Activated T-helper 2 cell treated with anti-CD3 and anti-CD28 coated beads, Interferon-gamma antibody, Interleukin-2, Interleukin-4, amounts not matched to agents 10 μg/mL and 5 μg/mL and 100 μg/mL, durations not matched to agents 14 hours and 24 hours and 36 hours (primary cell): Measurements from ENCODE around the gene RARRES2. TPM values are rescaled to one million over a fixed set of nuclear protein-coding genes. Genes with fewer than 3 reads are reported as not detected.
A peak's percentile ranks its signal among the peaks of the same experiment; 100 is the strongest.
"Not testable (repeated sequence)": the region's sequence is repeated elsewhere in the genome, so short reads cannot be mapped to it uniquely, and the experiment has no call there.

Experiments used
- DNase-seq: peaks from one replicate; pipeline ENCODE4 v3.0.0; 2021; ENCODE audit warnings: low spot score
- H3K27ac Mint-ChIP-seq: one replicate; pipeline ENCODE4 v1.8.0; 2021; ENCODE audit warnings: mixed read lengths
- H3K27me3 Mint-ChIP-seq: one replicate; pipeline ENCODE4 v1.8.0; 2021; ENCODE audit warnings: low read depth, mixed read lengths
- H3K36me3 Mint-ChIP-seq: one replicate; pipeline ENCODE4 v1.8.0; 2021; ENCODE audit warnings: low read depth, mixed read lengths
- H3K4me1 Mint-ChIP-seq: one replicate; pipeline ENCODE4 v1.8.0; 2021; ENCODE audit warnings: low read depth, mixed read lengths
- H3K4me3 Mint-ChIP-seq: one replicate; pipeline ENCODE4 v1.8.0; 2021; ENCODE audit warnings: low read depth, mild to moderate bottlenecking, moderate library complexity, mixed read lengths
- H3K9me3 Mint-ChIP-seq: one replicate; pipeline ENCODE4 v1.8.0; 2021; ENCODE audit warnings: mixed read lengths
- intact Hi-C: fragments of 100-400 bp; cut with micrococcal nuclease; formaldehyde crosslinking; loops from one replicate; pipeline ENCODE4 v1.15.1; 2023
- total RNA-seq: library from RNA; stranded (reverse); gene quantifications from 2 replicates; pipeline ENCODE4 v1.2.3, GENCODE V29; 2022

Gene RARRES2
- total RNA-seq: not detected in 2 replicates

- intact Hi-C loops: no loop called here
- H3K27me3 Mint-ChIP-seq: peaks cover 41% of the 10 kb centered on the region
Measured at GRCh38 chr7:150341263-150342120, at the start of gene RARRES2. Gene RARRES2, minus strand, starts transcription at chr7:150341629. Its CDS starts 1,020 bp downstream, at chr7:150340609.

GRCh38 chr7:150390205-150390604 lies 48.8 kb upstream of the RARRES2 start:
- Mint-ChIP-seq H3K27ac (no peak overlapping the region), H3K9me3 (no peaks in the 10 kb centered on the region), H3K36me3 (peaks cover 24% of the 10 kb centered on the region), H3K4me1 (peaks cover 10% of the 10 kb centered on the region), H3K4me3 (no peak overlapping the region), H3K27me3 (no peaks in the 10 kb centered on the region)
- intact Hi-C loops: no loop called here
- DNase-seq: no peak

More at GRCh38 chr7:150341263-150342120, at the start of gene RARRES2:
- no peaks in the 10 kb centered on the region for H3K9me3 Mint-ChIP-seq
- H3K4me3 Mint-ChIP-seq: no peak within 1 kb of the TSS
- no peak within 1 kb of the TSS for H3K27ac Mint-ChIP-seq
- no peak for DNase-seq
- peaks cover 9% of the 10 kb centered on the region for H3K4me1 Mint-ChIP-seq
- H3K36me3 Mint-ChIP-seq: peaks cover 12% of the 10 kb centered on the region

DNA sequence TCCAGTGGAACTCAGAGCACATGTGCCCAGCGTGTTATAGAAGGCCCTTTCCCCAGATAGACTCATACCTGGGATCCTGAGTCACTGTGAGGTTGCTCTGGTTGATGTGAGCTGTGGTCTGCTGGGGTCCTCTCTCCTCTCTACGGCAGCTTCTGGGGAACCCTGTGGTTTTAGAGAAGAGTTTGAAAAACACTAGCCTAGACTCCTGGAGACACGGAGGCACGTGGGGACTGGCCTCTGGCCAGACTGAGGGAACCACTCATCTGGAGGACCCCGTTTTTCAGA lies 48.0 kb upstream of the RARRES2 start:
- H3K36me3 Mint-ChIP-seq: peaks cover 24% of the 10 kb centered on the region
- no peak overlapping the region for H3K4me3 Mint-ChIP-seq
- no peaks in the 10 kb centered on the region for H3K27me3 Mint-ChIP-seq
- no peaks in the 10 kb centered on the region for H3K9me3 Mint-ChIP-seq
- intact Hi-C loops: no loop called here
- DNase-seq: no peak
- peaks cover 9% of the 10 kb centered on the region for H3K4me1 Mint-ChIP-seq
- no peak overlapping the region for H3K27ac Mint-ChIP-seq

DNA sequence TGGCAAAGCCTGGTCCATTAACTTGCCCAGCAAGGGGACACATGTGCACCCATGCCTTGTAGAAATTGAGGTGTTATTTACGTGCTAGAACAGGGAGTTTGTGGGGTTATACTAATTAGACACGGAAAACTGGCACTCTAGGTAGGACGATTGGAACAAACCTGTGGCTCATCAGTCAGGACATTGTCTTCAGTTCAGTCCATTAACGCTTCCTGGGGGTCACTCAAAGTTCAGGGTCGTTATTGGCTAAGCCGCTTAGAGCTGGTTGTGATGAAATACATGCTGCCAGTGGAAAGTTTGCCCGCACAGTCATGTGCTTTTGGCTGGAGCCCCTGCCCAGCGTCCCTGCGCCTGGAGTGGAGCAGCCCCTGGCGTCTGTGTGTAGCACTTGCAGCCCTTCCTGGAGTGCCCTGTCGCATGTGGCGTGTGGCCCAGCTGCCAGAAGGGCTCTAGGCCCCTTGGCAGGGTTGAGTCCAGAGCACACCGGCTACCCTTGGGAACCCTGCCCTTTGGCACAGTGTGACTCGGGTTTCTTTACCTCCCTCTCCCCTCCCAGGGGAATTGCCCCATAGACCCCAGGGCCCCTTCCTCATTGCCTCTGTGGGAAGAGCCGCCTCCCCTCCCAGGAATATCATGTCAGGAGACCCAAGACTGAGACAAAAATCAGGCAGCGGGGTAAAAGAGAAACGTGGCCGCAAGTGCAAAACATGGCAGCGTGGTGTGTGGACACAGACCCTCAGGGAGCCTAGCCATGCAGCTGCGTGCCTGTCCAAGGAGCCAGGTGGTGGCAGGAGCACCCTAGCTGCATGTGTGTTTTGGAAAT lies 47.5 kb upstream of the RARRES2 start:
- peaks cover 22% of the 10 kb centered on the region for H3K36me3 Mint-ChIP-seq

GRCh38 chr7:150388306-150388705 lies 46.9 kb upstream of the RARRES2 start:
- no peak for DNase-seq
- Mint-ChIP-seq H3K4me3 (no peak overlapping the region), H3K27me3 (no peaks in the 10 kb centered on the region), H3K27ac (peak overlapping the region; percentile 42), H3K36me3 (peaks cover 22% of the 10 kb centered on the region), H3K9me3 (no peaks in the 10 kb centered on the region), H3K4me1 (peaks cover 9% of the 10 kb centered on the region)
- intact Hi-C loops: no loop called here

More for the DNA sequence above, 47.5 kb upstream of the RARRES2 start:
- Mint-ChIP-seq H3K4me1 (peaks cover 9% of the 10 kb centered on the region), H3K27ac (peak overlapping the region; percentile 42), H3K27me3 (no peaks in the 10 kb centered on the region), H3K9me3 (no peaks in the 10 kb centered on the region), H3K4me3 (no peak overlapping the region)
- intact Hi-C loops: no loop called here
- no peak for DNase-seq

GRCh38 chr7:150385884-150386283 lies 44.5 kb upstream of the RARRES2 start:
- H3K9me3 Mint-ChIP-seq, H3K27me3 Mint-ChIP-seq, H3K4me3 Mint-ChIP-seq, intact Hi-C loops, DNase-seq, H3K27ac Mint-ChIP-seq: not testable (repeated sequence)
- H3K4me1 Mint-ChIP-seq: peaks cover 14% of the 10 kb centered on the region
- peaks cover 21% of the 10 kb centered on the region for H3K36me3 Mint-ChIP-seq

- intact Hi-C loops: no loop called here
- Mint-ChIP-seq H3K36me3 (peaks cover 17% of the 10 kb centered on the region), H3K27ac (no peak overlapping the region), H3K9me3 (no peaks in the 10 kb centered on the region), H3K27me3 (no peaks in the 10 kb centered on the region), H3K4me1 (peaks cover 16% of the 10 kb centered on the region), H3K4me3 (no peak overlapping the region)
- DNase-seq: no peak
Measured at GRCh38 chr7:150385302-150385723, 43.9 kb upstream of the RARRES2 start.

DNA sequence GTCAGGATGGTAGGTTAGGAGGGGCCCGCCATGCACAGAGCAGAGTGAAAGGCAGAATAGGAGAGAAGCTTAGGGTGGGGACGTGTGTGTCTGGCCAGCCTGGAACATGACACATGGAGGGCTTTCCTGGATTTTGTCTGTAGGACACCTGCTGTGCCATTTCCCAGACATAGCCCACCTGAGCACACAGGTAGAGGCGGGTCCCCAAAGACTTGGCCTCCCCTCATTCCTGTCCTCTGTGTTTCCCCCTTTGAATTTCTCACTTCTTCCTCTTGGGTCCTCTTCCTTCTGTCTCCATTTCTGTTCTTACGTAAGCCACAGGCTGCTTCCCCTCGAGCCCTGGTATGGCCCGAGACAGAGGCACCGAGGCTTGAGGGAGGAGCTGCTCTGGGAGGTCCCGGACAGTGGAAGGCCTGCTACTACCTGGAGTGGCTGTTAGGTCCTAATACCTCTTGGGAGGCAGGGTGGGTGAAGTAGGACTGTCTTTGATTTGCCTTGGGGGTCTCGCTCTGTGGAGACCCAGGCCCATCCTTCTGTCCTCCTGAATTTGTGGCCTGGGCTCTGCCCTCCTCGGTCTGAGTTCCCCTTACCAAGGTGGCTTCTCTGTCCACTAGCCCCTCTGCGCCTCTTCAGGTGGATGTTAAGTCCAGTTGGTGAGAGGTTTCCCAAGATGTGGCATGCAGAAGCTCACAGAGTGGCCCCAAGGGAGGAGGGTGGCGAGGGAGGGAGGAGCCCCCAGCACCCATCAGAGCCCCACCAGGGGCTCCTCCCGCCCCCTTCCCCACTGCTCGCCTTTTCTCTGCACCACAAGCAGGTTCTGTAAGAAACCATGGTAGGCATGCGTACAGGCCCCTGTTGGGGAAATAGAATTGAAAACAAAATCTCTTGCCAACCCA lies 43.2 kb upstream of the RARRES2 start:
- intact Hi-C loops: no loop called here
- H3K4me3 Mint-ChIP-seq: no peak overlapping the region
- no peak for DNase-seq
- peaks cover 22% of the 10 kb centered on the region for H3K4me1 Mint-ChIP-seq
- H3K36me3 Mint-ChIP-seq: peaks cover 17% of the 10 kb centered on the region
- H3K27me3 Mint-ChIP-seq: no peaks in the 10 kb centered on the region
- no peaks in the 10 kb centered on the region for H3K9me3 Mint-ChIP-seq
- no peak overlapping the region for H3K27ac Mint-ChIP-seq

DNA sequence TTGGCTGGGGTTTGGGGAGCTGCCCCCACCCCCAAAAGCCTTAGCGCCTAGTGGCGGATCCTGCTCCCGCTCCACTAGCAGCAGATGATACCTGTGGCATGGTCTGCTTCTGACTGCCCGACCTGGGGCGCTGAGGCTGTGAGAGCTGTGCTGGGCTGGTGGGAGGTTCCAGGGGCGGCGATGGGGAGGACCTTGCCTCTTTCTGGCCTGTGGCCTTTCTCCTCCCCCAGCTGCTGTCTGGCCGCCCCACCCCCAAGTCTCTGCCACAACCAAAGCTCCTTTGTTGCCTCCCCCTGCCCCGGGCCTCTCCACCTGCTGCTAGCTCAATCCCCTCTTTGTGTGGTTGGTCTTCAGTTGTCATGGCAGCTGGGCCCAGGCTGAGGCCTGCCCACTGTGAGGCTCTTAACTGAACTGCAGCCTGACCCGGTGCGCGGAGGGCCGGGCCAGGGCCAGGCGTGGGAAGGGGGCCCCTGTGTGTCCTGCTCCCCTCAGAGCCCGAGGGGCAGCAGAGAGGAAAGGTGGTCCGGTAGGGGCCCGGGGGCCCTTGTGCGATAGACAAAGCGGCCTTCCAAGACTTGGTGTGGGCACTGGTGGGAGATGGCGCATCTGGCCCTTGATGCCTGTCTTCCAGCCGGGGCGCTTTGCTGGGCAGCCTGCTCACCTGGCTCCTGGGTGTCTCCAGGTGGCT lies 42.4 kb upstream of the RARRES2 start:
- no peaks in the 10 kb centered on the region for H3K9me3 Mint-ChIP-seq
- intact Hi-C loops: no loop called here
- no peak overlapping the region for H3K4me3 Mint-ChIP-seq
- H3K4me1 Mint-ChIP-seq: peaks cover 19% of the 10 kb centered on the region
- H3K27me3 Mint-ChIP-seq: no peaks in the 10 kb centered on the region
- DNase-seq: no peak
- H3K27ac Mint-ChIP-seq: no peak overlapping the region
- peaks cover 17% of the 10 kb centered on the region for H3K36me3 Mint-ChIP-seq

DNA sequence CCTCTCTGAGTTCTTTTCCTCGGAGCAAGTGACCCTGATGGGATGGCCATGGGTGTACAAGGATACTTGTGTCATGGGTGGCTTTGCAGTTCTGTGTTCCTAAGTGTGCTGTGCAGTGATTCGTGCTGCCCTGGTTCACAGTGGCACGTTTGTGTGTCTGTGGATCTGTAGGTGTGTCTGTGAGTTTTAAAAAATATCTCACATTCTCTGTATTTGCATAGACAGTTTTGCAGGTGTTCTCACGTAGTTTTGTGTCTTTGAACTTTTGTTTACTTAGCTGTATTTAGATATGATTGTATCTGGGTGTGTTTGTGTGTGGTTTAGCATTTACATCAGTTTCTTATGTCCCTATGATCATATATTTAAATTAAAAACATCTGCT lies 41.4 kb upstream of the RARRES2 start:
- Mint-ChIP-seq H3K27ac (no peak overlapping the region), H3K9me3 (no peaks in the 10 kb centered on the region), H3K27me3 (no peaks in the 10 kb centered on the region), H3K4me1 (peaks cover 24% of the 10 kb centered on the region), H3K4me3 (no peak overlapping the region), H3K36me3 (peaks cover 17% of the 10 kb centered on the region)
- intact Hi-C loops: no loop called here
- no peak for DNase-seq

DNA sequence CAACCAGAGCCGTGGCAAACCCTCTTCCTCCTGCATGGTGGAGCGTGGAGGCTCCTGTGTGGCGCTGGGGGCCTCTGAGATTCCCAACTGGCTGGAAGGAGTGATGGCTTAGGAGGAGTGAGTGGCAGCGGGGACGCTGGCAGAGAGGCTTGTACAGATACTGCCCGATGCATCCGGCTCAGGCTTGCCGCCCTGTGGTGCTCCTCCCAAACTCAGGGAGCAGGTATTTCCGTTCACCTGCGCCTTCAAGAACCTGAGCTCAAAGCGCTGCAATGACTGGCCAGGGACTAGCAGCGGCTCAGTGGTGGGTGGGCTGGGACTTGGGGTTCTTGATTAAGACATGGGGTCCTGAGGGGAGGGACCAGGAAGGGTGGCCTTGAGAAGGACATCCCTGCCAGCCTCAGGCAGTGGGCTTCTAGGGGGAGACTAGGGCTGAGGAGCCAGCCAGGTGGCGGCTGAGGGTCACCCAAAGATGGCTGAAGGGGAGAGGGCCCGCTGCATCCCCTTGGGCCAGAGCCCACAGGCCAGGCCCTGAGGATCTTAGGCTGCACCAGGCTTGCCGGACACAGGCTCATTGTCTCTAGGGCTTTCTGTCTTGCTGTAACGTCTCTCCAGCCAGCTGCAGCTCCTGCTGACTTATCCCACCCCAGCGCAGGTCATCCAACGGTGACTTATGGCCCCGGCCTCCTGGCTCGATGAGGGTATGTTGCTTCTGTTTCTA lies 40.9 kb upstream of the RARRES2 start:
- no peaks in the 10 kb centered on the region for H3K27me3 Mint-ChIP-seq
- peaks cover 17% of the 10 kb centered on the region for H3K36me3 Mint-ChIP-seq
- H3K4me1 Mint-ChIP-seq: peaks cover 30% of the 10 kb centered on the region
- H3K4me3 Mint-ChIP-seq: no peak overlapping the region
- intact Hi-C loops: no loop called here
- no peak overlapping the region for H3K27ac Mint-ChIP-seq
- no peak for DNase-seq
- no peaks in the 10 kb centered on the region for H3K9me3 Mint-ChIP-seq

GRCh38 chr7:150381785-150382122 lies 40.3 kb upstream of the RARRES2 start:
- H3K9me3 Mint-ChIP-seq: no peaks in the 10 kb centered on the region

More at GRCh38 chr7:150381785-150382122, 40.3 kb upstream of the RARRES2 start:
- Mint-ChIP-seq H3K36me3 (peaks cover 12% of the 10 kb centered on the region), H3K4me1 (peaks cover 33% of the 10 kb centered on the region), H3K4me3 (no peak overlapping the region), H3K27me3 (no peaks in the 10 kb centered on the region), H3K27ac (no peak overlapping the region)
- no peak for DNase-seq
- intact Hi-C loops: no loop called here
